DOHH2 (cell line): ENCODE results near the gene ARHGAP40.

ENCODE experiments used
- H3F3A ChIP-seq: fragments of 200-600 bp; sonication (generic), shearing (Covaris generic); 2 replicates; pipeline ENCODE4 v1.6.0; 2016; ENCODE audit warnings: antibody characterized with exemption, mild to moderate bottlenecking; ENCODE audit not compliant: control insufficient read depth, insufficient read depth
- H3K27ac ChIP-seq: fragments of 200-600 bp; sonication (generic); 2 replicates; pipeline ENCODE4 v1.5.1; 2014; ENCODE audit warnings: low read depth, mild to moderate bottlenecking, low read length, moderate library complexity
- H3K27me3 ChIP-seq: fragments of 200-600 bp; sonication (generic); 2 replicates; pipeline ENCODE4 v1.6.1; 2014; ENCODE audit warnings: mild to moderate bottlenecking, low read length, mixed read lengths; ENCODE audit not compliant: control insufficient read depth
- H3K36me3 ChIP-seq: fragments of 200-600 bp; sonication (generic); 2 replicates; pipeline ENCODE4 v1.6.1; 2014; ENCODE audit warnings: mild to moderate bottlenecking, low read length, moderate library complexity, mixed read lengths; ENCODE audit not compliant: control insufficient read depth
- H3K4me1 ChIP-seq: fragments of 200-600 bp; sonication (generic); 2 replicates; pipeline ENCODE4 v1.6.1; 2014; ENCODE audit warnings: mild to moderate bottlenecking, low read length, mixed read lengths; ENCODE audit not compliant: control insufficient read depth
- H3K4me2 ChIP-seq: fragments of 200-600 bp; sonication (generic); 2 replicates; pipeline ENCODE4 v1.6.0; 2014; ENCODE audit warnings: mild to moderate bottlenecking, low read length, moderate library complexity
- H3K4me3 ChIP-seq: fragments of 200-600 bp; sonication (generic); 2 replicates; pipeline ENCODE4 v1.5.1; 2014; ENCODE audit warnings: mild to moderate bottlenecking, low read length, mixed read lengths
- H3K79me2 ChIP-seq: fragments of 200-600 bp; sonication (generic); 2 replicates; pipeline ENCODE4 v1.6.1; 2014; ENCODE audit warnings: mild to moderate bottlenecking, low read length, mixed read lengths; ENCODE audit not compliant: control insufficient read depth
- H3K9me2 ChIP-seq: fragments of 200-600 bp; sonication (generic); replicated peaks from 2 replicates; pipeline ENCODE4 v1.6.1; 2014; ENCODE audit warnings: mild to moderate bottlenecking, low read length, mixed read lengths; ENCODE audit not compliant: control insufficient read depth
- H3K9me3 ChIP-seq: fragments of 200-600 bp; sonication (generic); 2 replicates; pipeline ENCODE4 v1.6.1; 2014; ENCODE audit warnings: antibody characterized with exemption, low read length, mixed read lengths; ENCODE audit not compliant: control insufficient read depth, insufficient read depth
- H4K20me1 ChIP-seq: fragments of 200-600 bp; sonication (generic); 2 replicates; pipeline ENCODE4 v1.6.0; 2014; ENCODE audit warnings: low read depth, mild to moderate bottlenecking, antibody characterized with exemption, low read length, moderate library complexity; ENCODE audit not compliant: control insufficient read depth, insufficient read depth
- CTCF ChIP-seq: fragments of 200-600 bp; sonication (generic); IDR thresholded peaks from one replicate; pipeline ENCODE4 v1.5.1; 2014; ENCODE audit warnings: antibody characterized with exemption, mild to moderate bottlenecking, low read depth, low read length; ENCODE audit not compliant: poor library complexity, severe bottlenecking
- EZH2phosphoT487 ChIP-seq: fragments of 200-600 bp; sonication (generic); IDR thresholded peaks from 2 replicates; pipeline ENCODE4 v1.6.1; 2017; ENCODE audit warnings: borderline replicate concordance, mild to moderate bottlenecking, antibody characterized with exemption, low read length, moderate library complexity, mixed read lengths

Gene ARHGAP40

DNA sequence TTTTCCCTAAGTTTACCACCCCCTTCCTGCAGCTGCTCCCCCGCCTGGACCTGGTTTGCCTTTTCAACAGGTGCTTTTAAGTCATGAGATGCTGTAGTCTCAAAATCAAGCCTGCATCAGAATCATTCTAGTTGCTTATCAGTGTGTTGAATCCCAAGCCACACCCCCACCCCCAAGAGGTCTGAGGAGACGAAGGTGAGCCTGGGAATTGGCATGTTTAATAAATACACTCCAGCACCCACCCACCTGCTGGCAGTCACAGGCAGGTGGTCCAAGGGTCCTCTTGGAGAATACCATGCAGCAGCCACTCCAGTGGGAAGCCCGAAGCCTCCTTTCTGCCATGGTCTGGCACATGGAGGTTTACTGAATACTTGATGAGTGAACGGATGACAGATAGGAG is 21.7 kb upstream of the ARHGAP40 start:
- Histone ChIP-seq H3K4me2 (no peak overlapping the region), H3K9me3 (no peaks in the 10 kb centered on the region), H3K36me3 (peaks cover 12% of the 10 kb centered on the region), H3K4me3 (no peak overlapping the region), H3K27me3 (peaks cover 4% of the 10 kb centered on the region; the same call in 1 of the 2 replicates), H3F3A (no peaks in the 10 kb centered on the region), H3K27ac (no peak overlapping the region), H3K79me2 (no peaks in the 10 kb centered on the region), H3K9me2 (no peaks in the 10 kb centered on the region), H3K4me1 (no peaks in the 10 kb centered on the region), H4K20me1 (no peaks in the 10 kb centered on the region)
- TF ChIP-seq CTCF = no peak
- TF ChIP-seq EZH2phosphoT487 = no peak

DNA sequence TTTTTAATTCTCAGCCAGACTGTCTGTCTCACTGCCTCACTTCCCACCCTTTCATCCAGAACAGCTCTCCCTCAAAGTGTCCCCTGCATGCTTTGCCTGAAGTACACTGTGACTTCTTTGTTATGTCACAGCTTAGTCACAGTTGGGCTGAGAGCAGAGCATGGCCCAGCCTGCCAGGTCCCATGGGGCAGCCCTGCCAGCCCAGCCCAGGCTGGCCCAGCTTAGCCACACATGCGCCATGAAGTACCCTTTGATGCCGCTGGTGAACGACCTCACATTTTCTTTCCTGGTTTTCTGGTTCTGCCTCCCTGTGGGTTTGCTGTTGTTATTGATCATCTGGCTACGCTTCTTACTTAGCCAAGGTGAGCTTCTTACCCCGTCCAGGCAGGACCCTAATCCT is 20.6 kb upstream of the ARHGAP40 start, which contains the start of gene ADIG:
TSS of gene ADIG (plus strand) at position 185 of the 400 bp plus-strand sequence. CDS start at position 239, 54 bp downstream.
- no peaks in the 10 kb centered on the region for H3K79me2 ChIP-seq
- H3K27ac ChIP-seq = no peak within 1 kb of the TSS
- no peaks in the 10 kb centered on the region for H3F3A ChIP-seq
- H3K9me2 ChIP-seq = no peaks in the 10 kb centered on the region
- peaks cover under 1% of the 10 kb centered on the region; the same call in 1 of the 2 replicates for H3K36me3 ChIP-seq
- no peak within 1 kb of the TSS for H3K4me3 ChIP-seq
- no peaks in the 10 kb centered on the region for H3K4me1 ChIP-seq
- TF ChIP-seq EZH2phosphoT487 = no peak
- H4K20me1 ChIP-seq = no peaks in the 10 kb centered on the region
- no peak within 1 kb of the TSS for H3K4me2 ChIP-seq
- H3K9me3 ChIP-seq = no peaks in the 10 kb centered on the region
- H3K27me3 ChIP-seq = peaks cover 4% of the 10 kb centered on the region; the same call in 1 of the 2 replicates

- H4K20me1 ChIP-seq = no peaks in the 10 kb centered on the region
- H3K27me3 ChIP-seq = peaks cover 4% of the 10 kb centered on the region; the same call in 1 of the 2 replicates
- no peaks in the 10 kb centered on the region for H3K4me1 ChIP-seq
- TF ChIP-seq CTCF (no peak), EZH2phosphoT487 (no peak)
- no peaks in the 10 kb centered on the region for H3K9me2 ChIP-seq
- H3K27ac ChIP-seq = no peak overlapping the region
- H3K79me2 ChIP-seq = no peaks in the 10 kb centered on the region
- H3F3A ChIP-seq = no peaks in the 10 kb centered on the region
- no peak overlapping the region for H3K4me3 ChIP-seq
- no peaks in the 10 kb centered on the region for H3K36me3 ChIP-seq
- H3K4me2 ChIP-seq = no peak overlapping the region
- H3K9me3 ChIP-seq = no peaks in the 10 kb centered on the region
Observed at GRCh38 chr20:38581830-38582358, 19.7 kb upstream of the ARHGAP40 start.

GRCh38 chr20:38583306-38583705 is 18.3 kb upstream of the ARHGAP40 start:
- Histone ChIP-seq H3F3A (no peaks in the 10 kb centered on the region), H3K27me3 (peaks cover 4% of the 10 kb centered on the region; the same call in 1 of the 2 replicates), H3K36me3 (no peaks in the 10 kb centered on the region), H3K9me3 (no peaks in the 10 kb centered on the region), H3K4me1 (no peaks in the 10 kb centered on the region), H3K79me2 (no peaks in the 10 kb centered on the region), H4K20me1 (no peaks in the 10 kb centered on the region), H3K4me2 (no peak overlapping the region), H3K27ac (no peak overlapping the region), H3K4me3 (no peak overlapping the region), H3K9me2 (no peaks in the 10 kb centered on the region)
- no peak for TF ChIP-seq EZH2phosphoT487
- no peak for TF ChIP-seq CTCF
